Epithelial cell of esophagus (primary cell): ENCODE results near the gene SAG.

Experiments used
- DNase-seq: peaks from one replicate; pipeline ENCODE4 v3.0.0; 2010; ENCODE audit warnings: low read depth
- H3K4me3 ChIP-seq: 2 replicates; pipeline ENCODE4 v1.5.1; 2011; ENCODE audit warnings: mild to moderate bottlenecking, low read length, control low read depth
- TF ChIP-seq, protein P1 (sequence below): IDR thresholded peaks from 2 replicates; pipeline ENCODE4 v1.5.1; 2011; ENCODE audit warnings: low read depth, mild to moderate bottlenecking, low read length, control low read depth, inconsistent platforms; ENCODE audit not compliant: insufficient read depth; ENCODE audit errors: missing control alignments

The SAG gene

DNA sequence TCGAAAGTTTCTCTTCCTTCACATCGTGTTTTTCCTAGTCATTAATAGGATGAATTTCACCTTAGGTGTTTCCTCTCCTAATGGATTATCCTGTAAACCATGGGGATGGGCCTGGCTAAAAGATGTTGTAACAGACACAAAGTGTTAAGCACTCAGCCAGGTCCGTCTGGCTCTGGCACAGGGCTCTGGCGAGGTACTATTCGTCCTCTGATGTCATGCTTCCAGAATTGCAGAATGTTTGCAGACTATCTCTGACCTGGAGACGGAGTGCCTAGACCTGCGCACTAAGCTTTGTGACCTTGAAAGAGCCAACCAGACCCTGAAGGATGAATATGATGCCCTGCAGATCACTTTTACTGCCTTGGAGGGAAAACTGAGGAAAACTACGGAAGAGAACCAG is 42.9 kb upstream of the SAG start:
- no peak overlapping the region for H3K4me3 ChIP-seq
- no peak for DNase-seq
- TF ChIP-seq, protein P1, sequence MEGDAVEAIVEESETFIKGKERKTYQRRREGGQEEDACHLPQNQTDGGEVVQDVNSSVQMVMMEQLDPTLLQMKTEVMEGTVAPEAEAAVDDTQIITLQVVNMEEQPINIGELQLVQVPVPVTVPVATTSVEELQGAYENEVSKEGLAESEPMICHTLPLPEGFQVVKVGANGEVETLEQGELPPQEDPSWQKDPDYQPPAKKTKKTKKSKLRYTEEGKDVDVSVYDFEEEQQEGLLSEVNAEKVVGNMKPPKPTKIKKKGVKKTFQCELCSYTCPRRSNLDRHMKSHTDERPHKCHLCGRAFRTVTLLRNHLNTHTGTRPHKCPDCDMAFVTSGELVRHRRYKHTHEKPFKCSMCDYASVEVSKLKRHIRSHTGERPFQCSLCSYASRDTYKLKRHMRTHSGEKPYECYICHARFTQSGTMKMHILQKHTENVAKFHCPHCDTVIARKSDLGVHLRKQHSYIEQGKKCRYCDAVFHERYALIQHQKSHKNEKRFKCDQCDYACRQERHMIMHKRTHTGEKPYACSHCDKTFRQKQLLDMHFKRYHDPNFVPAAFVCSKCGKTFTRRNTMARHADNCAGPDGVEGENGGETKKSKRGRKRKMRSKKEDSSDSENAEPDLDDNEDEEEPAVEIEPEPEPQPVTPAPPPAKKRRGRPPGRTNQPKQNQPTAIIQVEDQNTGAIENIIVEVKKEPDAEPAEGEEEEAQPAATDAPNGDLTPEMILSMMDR, result no peak

DNA sequence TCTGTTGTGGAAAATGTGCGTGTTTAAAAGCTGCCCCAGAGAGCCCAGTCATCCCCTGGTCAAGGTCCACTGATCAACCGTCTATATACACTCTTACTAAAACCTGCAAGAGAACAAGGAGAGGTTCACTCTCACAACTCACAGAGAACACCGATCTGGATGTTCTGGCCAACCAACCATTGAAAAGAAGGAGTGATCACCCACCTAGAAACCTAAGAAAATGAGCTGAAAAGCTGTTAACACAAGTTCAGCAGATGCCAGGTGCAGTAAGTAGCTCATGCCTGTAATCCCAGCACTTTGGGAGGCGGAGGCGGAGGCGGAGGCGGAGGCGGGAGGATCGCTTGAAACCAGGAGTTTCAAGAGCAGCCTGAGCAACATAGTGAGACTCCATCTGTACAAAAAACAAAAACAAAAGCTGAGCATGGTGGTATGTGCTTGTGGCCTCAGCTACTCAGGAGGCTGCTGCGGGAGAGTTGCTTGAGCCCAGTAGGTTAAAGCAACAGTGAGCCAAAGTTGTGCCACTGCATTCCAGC is 41.7 kb upstream of the SAG start:
- TF ChIP-seq, protein P1, result no peak
- no peak for DNase-seq
- H3K4me3 ChIP-seq, result no peak overlapping the region

DNA sequence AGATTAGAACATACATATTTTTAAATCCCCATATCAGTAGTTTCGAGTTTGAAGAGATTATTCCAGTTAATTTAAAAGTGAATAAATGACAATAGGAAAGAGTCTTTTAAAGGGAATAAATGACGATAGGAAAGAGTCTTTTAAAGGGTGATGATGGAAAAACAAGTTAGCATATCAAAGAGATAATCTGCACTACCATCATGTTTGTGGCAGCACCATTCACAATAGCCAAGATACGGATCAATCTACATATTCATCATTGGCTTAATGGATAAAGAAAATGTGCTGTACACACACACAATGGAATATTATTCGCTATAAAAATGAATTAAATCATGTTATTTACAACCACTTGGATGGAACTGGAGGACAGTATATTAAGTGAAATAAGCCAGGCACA is 41.1 kb upstream of the SAG start:
- TF ChIP-seq, protein P1, result no peak
- H3K4me3 ChIP-seq, result no peak overlapping the region
- DNase-seq, result no peak

DNA sequence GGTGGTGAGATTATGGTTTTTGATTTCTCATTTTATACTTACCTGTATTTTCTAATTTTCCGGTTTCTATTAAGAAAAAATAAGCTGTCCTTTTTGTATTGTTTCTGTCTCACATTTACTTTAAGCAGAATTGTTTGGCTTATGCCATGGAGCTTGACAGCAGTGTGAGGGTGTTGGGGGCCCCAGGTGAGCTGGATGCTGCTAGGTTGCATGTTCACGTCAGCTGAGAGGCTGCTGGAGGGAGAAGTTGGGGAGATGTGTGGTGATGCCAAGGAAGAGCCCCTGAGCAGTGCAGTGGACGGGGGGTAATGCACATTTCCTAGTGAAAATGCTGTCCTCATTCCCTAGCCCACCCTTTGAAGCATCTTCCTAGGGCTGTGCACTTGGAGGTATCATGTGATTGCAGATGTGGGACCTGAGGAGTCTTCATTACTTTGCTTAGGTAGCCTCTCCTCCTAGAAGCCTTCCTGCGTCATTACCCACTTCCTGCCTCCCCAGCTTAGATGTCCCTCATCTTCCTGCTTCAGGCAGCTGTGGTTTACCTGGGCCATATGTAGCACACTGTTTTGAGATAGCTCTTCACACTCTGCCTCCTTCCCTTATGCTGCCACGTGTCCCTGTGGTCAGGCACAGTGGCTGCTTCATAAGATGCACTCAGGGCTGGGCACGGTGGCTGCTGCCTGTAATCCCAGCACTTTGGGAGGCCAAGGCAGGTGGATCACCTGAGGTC is 39.9 kb upstream of the SAG start:
- no peak overlapping the region for H3K4me3 ChIP-seq
- no peak for DNase-seq
- TF ChIP-seq, protein P1, result no peak

DNA sequence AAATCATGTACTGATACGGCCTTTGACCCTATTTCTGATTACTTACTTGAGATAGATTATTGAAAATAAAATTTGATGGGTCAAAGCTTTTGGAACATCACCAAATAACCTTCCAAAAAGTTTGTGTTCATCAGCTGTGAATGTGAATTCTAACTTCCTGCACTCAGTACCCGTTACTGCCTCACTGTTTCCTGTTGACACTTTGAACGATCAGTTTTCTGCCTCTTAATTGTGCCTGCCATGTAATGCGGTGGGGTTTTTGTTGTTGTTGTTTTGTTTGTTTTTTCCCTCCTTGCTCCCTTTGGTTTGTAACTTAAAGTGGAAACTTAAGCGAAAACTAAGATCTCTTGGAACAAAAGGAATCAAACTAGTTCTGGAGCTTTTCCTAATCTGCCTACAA is 37.2 kb upstream of the SAG start:
- H3K4me3 ChIP-seq, result no peak overlapping the region
- TF ChIP-seq, protein P1, result no peak
- DNase-seq, result no peak

DNA sequence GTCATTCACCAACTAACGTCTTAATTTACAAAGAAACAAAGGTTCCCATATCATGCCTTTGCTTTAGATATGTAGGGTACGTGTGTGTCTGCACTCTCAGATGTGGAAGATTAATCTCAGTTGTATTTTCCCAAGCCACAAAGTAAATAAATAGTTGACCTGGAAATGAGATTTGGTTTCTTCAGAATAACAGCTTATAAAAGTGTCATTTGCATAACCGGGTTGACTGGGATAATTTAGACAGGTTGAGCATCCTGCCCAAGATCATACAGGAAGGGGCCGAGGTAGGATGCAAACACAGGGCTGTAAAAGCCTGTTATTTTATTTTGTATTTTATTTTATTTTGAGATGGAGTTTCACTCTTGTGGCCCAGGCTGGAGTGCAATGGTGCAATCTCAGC is 36.7 kb upstream of the SAG start:
- no peak overlapping the region for H3K4me3 ChIP-seq
- DNase-seq, result no peak
- TF ChIP-seq, protein P1, result no peak

DNA sequence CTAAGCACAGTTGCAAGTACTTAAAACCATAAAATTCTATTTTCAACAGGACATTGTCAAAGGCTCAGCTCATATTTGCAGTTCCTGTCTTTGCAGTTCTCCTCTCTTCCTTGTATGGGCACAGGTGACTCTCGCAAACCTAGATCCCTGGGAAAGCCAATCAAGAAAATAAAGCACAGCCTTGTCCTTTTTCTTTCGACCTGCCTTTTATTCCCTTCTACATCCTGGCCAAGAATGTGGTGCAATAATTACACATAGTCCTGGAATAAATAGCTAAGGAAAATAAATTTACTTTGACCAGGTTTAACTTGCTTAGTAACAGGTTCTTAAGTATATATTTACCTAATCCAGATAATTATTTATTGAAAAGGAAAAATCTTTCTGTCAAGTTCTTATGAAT is 35.9 kb upstream of the SAG start:
- no peak overlapping the region for H3K4me3 ChIP-seq
- TF ChIP-seq, protein P1, result no peak
- no peak for DNase-seq
